GM19023 (cell line): ENCODE measurements around the gene TMCC3.
A peak's percentile ranks its signal among the peaks of the same experiment; 100 is the strongest.

Source experiments
- ATAC-seq: cut with Tn5 transposase; IDR thresholded peaks from one replicate; pipeline ENCODE4 v1.9.1; 2021; ENCODE audit warnings: mild to moderate bottlenecking, moderate library complexity; ENCODE audit not compliant: unreplicated experiment

TMCC3 gene

DNA sequence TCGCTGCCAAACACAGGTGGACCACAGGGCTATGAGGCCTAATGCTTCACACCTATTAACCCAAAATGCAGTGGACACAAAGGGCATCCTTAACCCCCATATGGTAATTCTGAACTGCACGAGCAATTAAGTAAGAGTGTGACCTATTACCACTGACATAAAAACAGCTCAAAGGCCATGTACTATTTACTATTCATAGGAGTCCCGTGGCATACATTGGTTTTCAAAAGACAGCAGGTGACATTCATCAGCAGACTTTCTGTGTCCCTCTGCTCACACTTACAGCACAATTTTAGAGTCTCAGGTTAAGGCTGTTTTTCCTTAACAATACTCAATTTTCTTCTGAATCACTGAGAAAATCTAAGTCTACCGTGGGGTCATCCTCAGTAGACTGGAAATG, 23.1 kb upstream of the TMCC3 start:
- ATAC-seq, result no peak

DNA sequence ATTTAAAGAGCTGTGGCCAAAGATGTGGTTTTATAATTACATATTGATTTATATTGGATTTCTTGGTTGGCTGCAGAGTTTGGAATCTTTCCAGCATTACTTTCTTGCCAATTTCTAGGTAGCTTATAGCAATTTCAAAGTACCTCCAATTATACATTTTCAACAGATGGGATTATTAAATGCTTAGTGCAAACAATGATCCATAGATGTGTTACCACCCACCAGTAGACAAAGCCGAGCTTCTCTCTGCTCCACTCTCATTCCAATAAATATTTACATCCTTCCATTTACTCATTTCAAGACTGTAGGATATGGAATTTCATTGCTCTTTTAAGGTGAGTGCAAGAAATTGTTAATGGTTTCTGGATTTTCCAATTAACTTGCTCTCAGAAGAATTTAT, 21.6 kb upstream of the TMCC3 start:
- ATAC-seq, result no peak

DNA sequence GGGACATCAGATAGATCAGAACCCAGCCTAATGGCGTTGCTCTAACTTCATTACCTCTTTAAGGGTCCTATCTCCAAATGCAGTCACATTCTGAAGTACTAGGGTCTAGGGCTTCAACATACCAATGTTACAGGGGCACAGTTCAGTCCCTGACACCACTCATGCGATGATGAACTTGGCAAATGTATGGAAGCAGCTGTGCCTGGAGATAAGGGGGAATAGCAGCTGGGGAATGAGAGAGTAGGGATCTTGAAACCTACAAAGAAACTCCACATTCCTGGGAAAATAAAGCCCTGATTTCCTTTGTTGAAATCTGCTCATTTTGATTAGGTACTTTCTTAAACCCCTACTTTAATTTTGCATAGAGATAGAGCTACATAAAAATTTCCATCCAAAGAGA, 20.5 kb upstream of the TMCC3 start:
- no peak for ATAC-seq

DNA sequence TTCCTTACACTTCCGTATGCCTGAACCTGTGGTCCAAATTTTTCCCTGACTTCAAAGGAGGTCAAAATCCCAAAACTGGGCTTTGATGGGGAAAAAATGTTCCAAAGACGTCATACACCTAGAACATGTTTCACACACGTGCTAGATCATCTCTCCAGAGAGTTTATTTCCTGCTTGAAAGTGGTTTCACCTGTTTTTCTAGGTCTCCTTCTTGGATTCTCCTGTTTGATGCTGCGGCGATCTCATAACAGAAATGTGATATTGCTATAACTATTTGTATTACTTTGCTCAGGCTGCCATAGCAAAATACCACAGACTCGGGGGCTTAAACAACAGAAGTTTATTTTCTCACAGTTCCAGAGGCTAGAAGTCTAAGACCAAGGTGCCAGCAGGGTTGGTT, 19.7 kb upstream of the TMCC3 start:
- ATAC-seq, result no peak

DNA sequence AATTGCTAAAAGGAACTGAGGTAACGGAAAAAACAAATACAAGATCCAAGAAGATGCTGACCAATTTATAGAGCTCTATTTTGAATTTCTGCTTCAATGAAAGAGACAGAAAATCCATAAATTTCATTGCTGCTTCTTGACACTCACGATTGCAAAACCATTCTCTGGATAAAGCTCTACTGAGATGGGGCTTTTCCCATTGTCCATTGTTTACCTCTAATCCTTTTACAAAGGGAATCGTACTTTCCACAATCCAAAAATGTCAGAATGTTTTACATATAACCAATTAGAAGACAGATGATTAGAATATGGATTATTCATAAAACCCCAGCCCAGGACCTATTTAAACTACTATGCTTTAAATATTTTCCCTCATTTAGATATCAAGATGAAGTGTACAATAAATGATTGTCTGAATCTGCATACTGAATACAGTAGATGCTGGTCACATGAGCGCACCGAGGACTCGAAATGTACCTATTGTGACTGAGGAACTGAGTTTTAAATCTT, 16.7 kb upstream of the TMCC3 start:
- ATAC-seq, result no peak

DNA sequence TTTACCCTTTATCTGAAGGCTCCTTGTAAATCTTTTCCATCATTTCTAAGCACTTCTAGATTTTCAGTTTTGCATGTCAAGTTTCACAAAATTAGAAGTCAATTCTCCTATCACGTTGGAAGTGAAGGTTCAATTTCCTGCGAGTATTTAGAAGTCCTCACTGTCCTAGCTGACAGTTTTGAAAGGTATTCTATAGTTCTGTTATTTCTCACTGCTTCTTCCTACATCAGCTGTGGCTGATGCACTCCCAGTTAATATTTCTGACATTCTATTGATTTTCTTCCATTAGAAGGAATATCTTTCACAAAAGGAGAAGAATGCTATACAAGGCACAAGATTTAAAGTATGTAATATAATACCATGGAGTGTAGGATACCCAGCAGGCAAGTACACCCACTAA, 15.8 kb upstream of the TMCC3 start:
- ATAC-seq, result no peak

DNA sequence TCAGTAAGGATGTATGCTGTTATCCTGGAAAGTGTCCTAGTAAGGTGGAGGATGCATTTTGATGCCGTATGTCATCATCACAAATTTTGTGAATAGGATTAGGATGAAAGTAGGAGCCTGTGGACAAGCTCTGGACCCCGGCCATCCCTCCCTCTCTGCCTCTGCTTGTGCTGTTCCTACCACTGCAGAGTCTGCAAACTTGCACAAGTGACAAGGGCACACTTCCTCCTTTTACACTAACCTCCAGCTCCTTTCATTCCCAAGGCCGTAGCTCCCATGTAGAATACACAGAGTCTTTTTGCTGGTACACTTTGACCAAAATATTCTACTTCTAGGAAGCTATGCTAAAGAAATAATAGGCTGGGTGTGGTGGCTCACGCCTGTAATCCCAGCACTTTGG, 13.3 kb upstream of the TMCC3 start:
- ATAC-seq, result no peak

DNA sequence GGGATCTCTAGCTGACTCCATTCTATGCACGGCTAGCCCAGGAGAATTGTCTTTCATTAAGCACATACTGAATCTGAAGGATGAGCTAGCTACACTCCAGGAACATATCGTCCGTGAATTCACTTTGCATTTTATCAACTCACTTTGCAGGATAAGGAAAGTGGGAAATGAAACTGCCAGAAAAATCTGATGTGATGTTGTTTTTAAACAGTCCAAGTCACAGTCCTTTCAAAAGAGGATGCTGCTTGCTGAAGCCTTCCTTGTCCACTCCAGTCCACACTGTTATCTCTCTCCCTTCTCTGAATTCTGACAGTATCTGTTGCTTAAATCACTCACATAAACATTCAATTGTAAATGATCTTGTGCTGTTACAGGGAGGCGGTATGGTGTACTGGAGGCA, 12.7 kb upstream of the TMCC3 start:
- no peak for ATAC-seq

DNA sequence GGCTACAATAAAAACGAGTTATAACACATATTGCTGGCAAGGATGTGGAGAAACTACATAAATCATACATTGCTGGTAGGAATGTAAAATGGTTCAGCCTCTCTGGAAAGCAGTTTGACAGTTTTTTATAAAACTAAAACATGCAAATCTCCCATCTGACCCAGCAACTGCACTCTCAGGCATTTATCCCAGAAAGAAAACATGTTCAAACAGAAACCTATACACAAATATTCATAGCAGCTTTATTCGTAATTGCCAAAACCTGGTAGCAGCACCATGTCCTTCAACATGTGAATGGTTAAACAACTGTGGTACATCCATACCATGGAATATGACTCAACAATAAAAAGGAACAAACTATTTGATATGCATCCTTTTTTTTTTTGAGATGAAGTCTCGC, 10.1 kb upstream of the TMCC3 start:
- no peak for ATAC-seq

DNA sequence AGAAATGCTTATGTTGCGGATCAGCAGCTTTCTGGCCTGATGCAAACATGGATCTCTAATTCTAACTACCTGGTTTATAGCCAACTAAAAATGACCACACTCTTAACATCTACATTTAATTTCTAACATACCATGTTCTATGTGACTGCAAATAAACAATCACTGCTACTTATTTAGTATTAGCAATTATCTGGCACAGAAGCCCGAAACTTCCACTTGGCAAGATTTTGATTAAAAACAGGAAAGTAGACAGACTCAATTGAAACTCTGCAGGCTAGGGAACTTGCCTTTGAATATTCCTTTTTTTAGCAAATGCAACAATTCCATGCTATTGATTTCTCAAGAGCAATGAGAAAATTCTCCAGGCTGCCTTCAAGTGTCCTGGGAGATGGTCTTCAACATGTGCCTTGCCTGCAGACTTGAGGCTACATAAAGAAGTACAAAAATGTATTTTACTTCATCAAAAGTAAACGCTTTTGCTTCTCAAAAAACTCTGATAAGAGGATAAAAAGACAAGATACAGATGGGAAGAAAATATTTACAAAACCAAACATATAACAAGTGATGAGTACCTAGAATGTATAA, 9.1 kb upstream of the TMCC3 start:
- no peak for ATAC-seq

DNA sequence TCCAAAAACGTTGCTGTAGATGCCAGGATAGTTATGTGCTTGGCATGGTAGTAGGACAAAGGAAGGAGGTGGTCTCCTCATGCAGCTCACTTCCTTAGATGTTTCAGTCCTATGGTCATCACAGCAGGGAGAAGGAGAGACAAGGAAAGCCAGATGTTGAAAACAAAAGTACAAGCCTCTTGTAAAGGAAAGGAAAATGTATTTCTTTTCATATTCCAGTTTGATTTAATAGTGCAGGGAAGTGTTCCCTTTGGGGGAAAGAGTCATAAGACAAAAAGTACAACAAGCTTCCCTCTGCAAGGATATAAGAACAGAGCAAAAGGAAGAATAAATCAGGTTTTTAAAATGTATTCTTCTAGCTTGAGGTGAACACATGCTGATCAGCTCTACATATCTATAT, 8.6 kb upstream of the TMCC3 start:
- ATAC-seq, result no peak

DNA sequence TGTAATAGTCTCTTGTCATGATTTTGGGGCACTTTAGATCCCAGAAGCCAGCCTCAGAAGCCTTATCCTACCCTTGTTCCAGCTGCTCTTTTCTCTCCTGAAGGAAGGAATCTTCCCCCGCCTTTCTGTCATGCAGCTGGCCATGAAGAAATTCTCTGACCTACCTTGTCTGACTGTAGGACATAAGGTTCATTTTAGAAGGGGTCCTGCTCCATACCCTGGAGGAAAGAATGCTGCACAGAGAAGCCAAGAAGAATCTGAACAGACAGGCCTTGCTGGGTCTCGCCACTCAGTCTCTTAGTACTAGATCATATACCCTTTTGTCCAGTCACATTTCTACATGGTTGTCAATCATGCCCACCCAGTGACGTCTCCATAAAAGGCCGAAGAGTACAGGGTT, 6.2 kb upstream of the TMCC3 start:
- ATAC-seq, result no peak

DNA sequence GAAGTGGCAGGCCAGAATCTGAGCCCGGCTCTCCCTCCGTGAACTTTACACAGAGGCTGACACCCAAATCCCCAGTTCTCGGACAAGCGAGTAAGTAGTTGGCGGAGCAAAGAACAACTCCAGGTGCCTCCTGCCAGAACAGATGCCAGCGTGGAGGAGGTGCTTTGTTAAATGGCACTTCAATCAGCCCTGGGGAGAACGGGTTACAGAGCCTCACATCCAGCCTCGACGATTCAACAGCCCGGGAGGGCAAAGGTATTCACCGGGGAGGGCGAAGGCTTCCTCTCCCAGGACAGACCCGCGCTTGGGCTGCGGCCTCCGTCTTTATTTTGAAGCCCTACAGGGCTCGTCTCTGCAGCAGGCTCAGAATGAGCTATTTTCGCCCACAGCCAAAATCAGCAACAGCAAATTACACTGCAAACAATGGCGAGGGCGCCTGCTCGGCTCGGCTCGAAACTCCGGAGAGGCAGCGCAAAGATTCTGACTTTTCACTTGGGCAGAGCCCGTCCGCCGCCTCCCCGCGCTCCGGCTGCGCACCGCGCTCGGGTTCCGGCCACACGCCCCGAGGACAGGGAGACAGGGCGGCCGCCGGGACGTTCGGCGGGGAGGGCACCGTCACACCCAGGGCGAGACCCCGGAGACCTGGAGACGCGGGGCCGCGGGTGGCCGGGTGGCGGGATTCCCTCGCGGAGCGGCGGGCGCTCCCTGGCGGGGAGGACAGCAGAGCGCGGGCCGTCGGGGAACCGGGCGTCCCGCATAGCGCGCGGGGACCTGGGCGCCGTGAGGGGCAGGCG, 811 bp downstream of the TMCC3 start:
- ATAC-seq, result peak; percentile 56

DNA sequence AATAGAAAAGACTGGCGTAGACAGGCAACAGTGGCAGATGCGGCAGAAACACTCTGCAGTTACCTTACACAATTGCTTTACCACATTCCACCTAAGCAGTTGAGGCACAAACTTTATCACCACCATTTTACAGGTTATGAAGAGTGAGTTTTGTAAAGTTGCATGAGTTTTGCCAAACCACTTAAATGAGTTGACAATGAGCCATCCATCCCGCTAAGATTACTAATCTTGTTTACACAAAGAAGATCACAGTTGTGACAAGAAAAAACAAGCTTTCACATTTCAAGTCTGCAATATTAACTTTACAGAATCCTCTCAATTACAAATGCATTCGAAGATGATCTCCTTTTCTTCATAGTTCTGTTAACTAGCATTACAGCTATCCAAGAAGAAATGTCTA, 1.8 kb downstream of the TMCC3 start:
- ATAC-seq, result no peak

DNA sequence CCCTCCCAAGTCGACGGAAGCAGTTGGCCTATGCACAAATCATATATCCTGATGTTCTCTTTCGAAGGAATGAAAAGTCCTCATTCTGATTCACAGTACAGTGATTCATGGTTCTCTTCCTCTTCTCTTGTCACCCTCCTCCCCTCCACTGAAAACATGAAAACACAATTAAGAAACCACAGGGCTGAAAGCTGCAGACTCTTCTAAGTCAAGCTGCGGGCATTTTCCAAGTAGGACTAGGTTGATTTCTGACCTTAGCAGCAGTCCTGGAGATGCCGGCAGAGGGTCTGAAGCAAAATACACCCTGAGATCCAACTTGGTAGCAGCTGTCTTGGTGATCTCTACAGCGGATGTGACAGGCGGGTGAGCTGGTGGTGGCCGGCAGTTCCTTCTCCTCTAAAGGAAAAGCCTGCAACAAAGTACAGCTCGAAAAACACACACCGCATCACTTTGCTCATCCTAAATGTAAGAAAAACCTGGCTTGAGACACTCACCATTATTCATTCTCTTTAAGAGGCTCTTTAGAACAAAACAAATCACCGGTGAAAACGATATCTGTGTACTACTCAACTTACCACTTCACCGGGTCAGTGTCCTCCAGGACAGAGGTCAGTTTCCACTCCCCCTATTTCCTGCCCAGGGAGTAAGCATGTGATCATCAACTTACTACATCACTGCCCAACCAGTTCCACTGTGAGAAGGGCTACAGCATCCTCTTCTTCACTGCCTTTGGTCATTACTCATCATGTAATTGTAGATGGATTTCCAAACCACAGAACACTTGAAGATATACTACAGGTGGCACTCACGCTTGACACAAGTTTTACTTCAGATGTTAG, 6.0 kb downstream of the TMCC3 start:
- ATAC-seq, result no peak

DNA sequence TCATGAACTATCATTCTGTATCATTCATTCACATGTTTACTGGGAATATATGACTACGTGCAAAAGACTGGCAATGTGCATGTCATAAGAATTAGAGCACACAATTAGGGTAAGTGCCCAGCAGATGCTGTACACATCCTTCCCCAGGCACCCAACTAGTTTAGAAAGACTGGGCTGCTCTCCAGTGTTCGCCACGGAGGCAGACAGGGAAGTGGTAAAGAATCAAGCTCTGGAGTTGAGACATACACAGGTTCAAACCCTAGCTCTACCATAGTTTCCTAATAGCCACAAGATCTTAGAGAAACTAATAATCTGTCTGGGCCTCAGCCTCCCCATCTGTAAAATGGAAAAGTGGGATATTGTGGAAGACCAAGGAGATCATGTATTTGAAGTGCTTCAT, 6.8 kb downstream of the TMCC3 start:
- ATAC-seq, result no peak

DNA sequence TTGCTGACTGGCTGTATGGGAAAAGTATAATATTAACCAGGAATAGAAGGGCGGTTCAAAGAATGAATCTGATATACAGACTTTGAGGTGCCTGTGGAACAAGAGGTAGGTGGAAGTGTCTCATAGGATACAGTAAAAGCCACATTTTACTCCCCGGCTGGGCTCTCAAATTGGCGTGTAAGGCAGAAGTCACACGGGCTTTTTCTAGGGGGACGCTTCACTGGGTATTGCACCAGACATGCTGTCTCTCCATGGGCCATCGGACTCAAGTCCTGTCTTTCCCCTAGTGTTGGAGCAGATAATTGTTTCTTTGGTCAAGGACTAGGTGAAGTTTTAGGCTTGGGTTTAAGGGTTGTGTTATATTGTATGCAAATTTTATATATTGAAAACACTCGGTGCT, 9.1 kb downstream of the TMCC3 start:
- no peak for ATAC-seq

DNA sequence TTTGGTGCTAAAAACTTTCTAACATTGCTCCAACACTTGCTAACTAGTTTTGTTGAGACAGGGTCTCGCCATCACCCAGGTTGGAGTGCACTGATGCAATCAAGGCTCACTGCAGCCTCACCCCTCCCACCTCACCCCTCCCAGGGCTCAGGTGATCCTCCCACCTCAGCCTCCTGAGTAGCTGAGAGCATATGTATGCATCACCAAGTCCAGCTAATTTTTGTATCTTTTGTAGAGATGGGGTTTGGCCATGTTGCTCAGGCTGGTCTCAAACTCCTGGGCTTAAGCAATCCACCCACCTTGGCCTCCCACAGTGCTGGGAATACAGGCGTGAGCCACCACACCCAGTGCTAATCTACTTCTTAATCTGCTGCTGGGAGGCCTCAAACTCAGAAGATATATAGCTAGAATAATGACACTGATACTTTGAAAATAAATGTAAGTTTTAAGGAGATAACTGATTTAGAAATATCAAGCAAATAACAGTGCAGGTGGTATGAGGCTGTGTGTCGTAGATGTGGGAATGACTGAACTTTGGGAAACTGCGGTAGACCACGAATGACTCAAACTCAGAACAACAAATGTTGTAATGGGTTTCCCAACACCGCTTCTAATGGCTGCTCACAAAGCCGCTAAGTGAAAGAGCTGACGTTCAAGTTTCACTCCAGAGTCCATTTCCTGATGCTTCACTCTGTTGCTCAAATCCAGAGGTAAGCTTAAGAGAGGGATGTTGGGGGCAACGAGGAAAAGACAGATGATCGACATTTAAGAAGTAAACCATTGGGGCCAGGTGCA, 10.0 kb downstream of the TMCC3 start:
- peak; percentile 77 for ATAC-seq

DNA sequence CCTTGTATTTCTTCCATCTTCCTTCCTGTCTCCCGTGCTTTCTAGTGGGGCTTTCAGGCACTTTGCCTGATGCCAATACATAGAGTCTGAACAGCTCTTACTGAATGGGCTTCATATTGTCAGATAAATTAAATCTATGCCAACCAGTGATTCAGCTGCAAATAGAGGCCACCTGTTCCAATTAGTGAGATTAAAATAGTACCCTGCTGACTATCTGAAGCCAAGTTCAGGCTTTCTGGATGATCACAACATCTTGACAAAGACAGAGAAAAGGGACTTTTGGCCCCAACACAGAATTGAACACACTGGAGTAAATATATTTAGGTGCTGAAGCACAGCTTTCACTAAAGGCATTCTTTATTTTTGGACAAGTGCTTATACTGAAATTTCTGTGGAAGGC, 11.8 kb downstream of the TMCC3 start:
- no peak for ATAC-seq

DNA sequence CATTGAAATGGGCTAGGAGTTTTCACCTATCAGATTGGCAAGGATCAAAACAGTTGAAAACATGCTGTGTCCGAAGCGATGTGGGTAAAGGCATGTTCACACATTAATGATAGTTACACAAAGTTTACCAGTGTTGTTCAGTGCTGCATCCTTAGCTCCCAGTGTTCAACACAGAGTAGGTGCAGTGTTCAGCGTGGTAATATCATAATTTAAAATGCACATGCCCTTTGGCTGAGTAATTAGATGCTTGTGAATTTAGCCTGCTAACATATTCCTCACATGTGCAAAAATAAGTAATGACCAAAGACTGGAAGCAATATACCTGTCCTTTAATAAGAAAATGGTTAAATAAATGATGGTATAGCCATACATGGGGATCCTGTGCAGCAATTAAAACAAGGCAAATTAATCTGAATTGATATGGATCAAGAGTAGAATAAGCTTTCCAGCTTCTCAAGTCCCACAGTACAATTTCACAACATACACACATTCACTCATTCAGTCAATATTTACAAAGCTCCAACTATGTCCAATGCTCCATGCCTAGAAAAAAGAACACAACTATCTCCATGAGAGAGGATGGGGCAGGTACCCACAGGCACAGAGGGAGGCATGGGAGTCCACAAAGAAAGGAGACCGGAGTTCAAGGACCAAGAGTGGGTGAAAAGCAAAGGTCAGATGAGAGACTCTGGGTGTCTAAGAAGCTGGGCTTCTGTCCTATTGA, 12.8 kb downstream of the TMCC3 start:
- no peak for ATAC-seq
